GM21825 (cell line): Measurements from ENCODE around the gene MARCO.

Source experiments
- ATAC-seq: cut with Tn5 transposase; IDR thresholded peaks from one replicate; pipeline ENCODE4 v1.9.1; 2021; ENCODE audit warnings: mild to moderate bottlenecking, moderate library complexity; ENCODE audit not compliant: unreplicated experiment

Gene MARCO

GRCh38 chr2:119004602-119005001 lies 62.6 kb downstream of the MARCO start:
- no peak for ATAC-seq

- no peak for ATAC-seq
Measured at GRCh38 chr2:119005051-119005450, 63.1 kb downstream of the MARCO start.

- ATAC-seq = no peak
Measured at GRCh38 chr2:119005555-119005954, 63.6 kb downstream of the MARCO start.

GRCh38 chr2:119006441-119006840 lies 64.4 kb downstream of the MARCO start:
- ATAC-seq = no peak

- no peak for ATAC-seq
Measured at GRCh38 chr2:119008108-119008507, 66.1 kb downstream of the MARCO start.

- ATAC-seq = no peak
Measured at GRCh38 chr2:119009110-119009509, 67.1 kb downstream of the MARCO start.

- no peak for ATAC-seq
Measured at GRCh38 chr2:119010336-119010735, 68.3 kb downstream of the MARCO start.

GRCh38 chr2:119011162-119011909 lies 69.3 kb downstream of the MARCO start:
- no peak for ATAC-seq

GRCh38 chr2:119011910-119012209 lies 69.9 kb downstream of the MARCO start:
- ATAC-seq = no peak

- ATAC-seq = no peak
Measured at GRCh38 chr2:119012345-119013301, 70.6 kb downstream of the MARCO start.

GRCh38 chr2:119013671-119014070 lies 71.7 kb downstream of the MARCO start:
- ATAC-seq = no peak

GRCh38 chr2:119015845-119016244 lies 73.9 kb downstream of the MARCO start:
- ATAC-seq = no peak

GRCh38 chr2:119019521-119019920 lies 77.5 kb downstream of the MARCO start:
- no peak for ATAC-seq

GRCh38 chr2:119022678-119023077 lies 80.7 kb downstream of the MARCO start:
- no peak for ATAC-seq

- ATAC-seq = no peak
Measured at GRCh38 chr2:119023534-119023933, 81.5 kb downstream of the MARCO start.

GRCh38 chr2:119024152-119024551 lies 82.2 kb downstream of the MARCO start:
- ATAC-seq = no peak

GRCh38 chr2:119024568-119024967 lies 82.6 kb downstream of the MARCO start:
- ATAC-seq = no peak

GRCh38 chr2:119025013-119025412 lies 83.0 kb downstream of the MARCO start:
- no peak for ATAC-seq

GRCh38 chr2:119025762-119026351 lies 83.9 kb downstream of the MARCO start:
- ATAC-seq = no peak

- ATAC-seq = no peak
Measured at GRCh38 chr2:119026890-119027289, 84.9 kb downstream of the MARCO start.

- ATAC-seq = no peak
Measured at GRCh38 chr2:119028327-119029174, 86.6 kb downstream of the MARCO start.
